ENCODE data around the gene PAM.
A peak's percentile ranks its signal among the peaks of the same experiment; 100 is the strongest.

Gene PAM

DNA sequence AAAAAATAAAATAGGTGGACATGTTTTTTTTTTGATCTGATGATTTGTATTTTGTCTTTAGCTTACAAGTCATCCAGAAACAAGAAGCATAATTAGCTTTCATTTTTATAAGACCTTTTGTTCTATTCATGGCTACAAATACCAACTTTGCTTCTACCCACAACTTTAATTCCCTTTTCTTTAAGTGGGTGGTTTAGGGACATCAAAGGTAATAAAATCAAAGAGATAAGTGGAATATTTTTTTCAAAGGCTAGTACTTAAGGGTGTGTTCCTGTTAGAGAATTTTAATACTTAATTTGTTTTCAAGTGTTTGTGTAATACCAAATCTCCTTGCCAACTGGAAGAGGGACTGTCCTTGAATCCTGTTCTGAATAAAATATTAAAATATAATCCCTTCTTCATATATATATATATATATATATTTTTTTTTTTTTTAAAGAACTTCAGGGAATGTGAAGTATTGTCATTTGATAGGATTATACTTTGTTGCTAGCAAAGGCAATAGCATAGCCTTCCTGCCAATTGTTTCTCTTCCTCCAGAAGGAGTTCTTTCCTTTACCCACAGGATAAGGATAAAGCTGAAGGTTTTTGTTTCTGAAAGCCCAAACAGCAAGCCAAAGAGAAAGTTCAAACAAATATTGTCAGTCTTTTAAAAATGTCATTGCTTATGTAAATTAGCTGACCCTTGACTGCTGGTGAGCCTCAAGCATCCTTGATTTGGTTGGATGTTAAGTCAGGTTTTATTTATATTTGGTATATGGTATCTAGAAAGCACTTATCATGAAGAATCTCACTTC, 108.9 kb downstream of the PAM start:
- DNase-seq = no peak

- no peak for DNase-seq
Measured at GRCh38 chr5:102865171-102865509, 110.0 kb downstream of the PAM start.

DNA sequence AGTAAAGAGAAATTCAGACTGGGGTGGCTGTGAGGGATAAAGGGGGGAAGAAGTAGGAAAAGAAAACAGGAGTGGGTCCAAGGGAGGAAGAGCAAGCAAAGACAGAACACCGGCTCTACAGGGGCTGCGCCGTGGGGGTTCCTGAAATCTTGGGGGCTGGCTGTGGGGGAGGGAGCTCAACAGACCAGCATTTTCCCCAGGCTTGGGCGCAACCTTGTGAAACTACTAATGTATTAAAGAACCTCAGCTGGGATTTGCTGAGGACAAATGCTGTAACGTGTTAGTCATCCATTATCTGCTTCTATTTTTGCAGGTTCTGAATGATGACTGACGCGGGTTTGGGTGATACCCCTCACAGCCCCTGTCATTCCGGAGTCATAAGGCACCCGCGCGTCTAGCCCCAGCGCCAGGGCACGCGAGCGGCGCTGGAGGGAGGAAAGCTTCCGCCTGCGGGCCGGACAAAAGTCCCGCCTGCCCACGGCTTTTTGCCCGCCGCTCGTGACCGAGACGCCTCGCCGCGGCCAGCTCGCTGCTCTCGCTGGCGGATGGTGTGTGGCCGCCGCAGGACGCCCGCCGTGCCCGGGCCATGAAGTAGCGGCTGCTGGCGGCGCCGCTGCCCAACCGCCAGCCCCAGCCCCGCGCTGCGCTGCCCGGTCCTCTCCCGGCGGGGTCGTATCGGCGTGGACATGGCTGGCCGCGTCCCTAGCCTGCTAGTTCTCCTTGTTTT, 110.6 kb downstream of the PAM start:
- DNase-seq = peak; percentile 81

DNA sequence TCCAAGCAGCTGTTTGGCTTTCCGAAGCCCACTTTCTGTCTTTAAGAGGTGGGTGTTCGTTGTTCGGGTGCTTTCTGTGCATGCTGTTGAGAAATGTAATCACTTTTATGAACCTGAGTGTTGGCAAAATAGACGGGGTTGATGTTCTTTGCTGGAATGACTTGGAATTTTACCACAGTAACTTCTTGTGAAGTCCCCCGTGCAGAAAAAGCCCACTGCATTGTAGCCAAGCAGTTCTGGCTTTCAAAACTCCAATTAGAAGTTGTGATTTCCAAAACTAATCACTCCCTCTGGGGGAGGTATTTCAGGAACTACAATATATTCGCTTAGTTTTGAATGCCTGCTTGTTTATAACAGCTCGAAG, 111.1 kb downstream of the PAM start:
- no peak for DNase-seq

GRCh38 chr5:102867992-102868662, 113.0 kb downstream of the PAM start:
- DNase-seq = no peak

DNA sequence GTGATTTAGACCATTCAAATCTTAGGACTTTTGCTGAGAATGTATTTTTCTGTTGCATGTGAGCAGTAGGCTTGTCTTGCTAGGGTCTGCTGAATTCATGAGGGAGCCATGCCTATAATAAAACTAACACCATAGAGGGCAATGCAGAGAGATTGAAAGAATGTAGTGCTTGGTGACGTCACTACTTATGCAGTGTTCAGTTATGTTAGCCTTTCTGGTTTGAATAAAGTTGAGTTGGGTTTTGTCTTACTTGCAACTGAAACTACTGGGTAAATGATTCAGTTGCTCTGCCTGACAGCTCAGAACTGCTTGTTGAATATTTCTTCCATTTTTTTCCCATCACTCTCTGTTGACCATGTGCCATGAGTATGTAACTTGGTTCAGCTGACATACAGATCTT, 114.1 kb downstream of the PAM start:
- no peak for DNase-seq

DNA sequence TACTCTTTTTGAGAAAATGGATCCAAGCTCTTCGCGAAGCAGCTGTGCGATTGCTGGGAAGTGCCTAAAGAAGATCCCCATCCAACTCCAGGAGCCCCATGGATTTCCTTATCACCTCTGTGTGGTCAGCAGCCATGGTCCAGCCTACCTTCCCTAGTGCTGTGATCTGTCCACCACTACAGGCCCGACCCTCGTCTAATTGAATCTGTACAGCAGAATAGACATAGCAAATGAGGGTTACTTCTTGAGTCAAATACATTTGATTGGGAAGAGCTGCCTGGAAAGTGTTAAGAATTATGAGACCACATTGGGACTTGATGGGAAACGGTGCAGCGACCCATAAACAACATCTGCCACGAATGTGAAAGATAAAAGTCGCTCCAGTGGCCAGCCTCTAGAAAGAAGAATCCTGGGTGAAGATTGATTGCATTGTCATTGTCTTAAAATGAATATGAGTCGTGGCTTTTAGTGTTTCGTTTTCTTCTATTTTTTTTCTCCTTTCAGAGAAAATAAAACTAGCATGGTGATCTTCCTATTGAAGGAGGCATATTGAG, 118.4 kb downstream of the PAM start:
- DNase-seq = no peak

DNA sequence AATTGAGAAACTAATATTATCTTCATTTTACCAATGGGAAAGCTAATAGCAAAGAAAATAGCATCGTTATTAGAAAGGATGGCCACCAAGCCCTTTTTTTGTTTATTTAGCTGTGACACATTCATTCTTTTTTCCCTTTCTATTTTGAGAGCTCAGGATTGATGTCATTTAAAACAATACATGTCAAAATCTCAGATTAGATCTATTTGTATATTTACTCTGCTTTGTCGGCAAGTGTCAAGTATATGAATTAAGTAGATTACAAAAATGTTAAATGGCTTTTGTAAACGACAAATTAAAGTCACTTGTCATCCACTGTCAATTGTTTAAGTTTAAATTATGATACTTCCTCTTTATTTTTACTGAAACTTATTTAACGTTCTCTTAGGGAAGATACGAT, 118.9 kb downstream of the PAM start:
- no peak for DNase-seq

DNA sequence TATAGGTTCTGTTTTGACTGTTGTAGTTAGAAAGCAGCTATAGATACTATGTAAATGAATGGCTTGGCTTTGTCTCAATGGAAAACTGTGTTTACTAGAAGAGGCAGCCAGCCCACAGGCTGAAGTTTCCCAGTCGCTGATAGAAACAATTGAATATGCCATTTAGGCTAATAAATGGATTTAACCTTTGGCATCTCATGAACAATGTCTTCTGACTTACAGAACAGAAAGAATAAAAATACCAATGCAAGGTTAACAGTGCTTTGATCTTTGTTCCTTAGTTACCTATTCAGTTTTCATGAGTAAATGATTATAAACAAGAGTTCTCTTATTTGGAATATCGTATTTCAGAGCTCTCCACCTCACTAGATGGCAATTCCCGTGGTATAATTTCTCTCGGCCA, 120.6 kb downstream of the PAM start:
- no peak for DNase-seq

DNA sequence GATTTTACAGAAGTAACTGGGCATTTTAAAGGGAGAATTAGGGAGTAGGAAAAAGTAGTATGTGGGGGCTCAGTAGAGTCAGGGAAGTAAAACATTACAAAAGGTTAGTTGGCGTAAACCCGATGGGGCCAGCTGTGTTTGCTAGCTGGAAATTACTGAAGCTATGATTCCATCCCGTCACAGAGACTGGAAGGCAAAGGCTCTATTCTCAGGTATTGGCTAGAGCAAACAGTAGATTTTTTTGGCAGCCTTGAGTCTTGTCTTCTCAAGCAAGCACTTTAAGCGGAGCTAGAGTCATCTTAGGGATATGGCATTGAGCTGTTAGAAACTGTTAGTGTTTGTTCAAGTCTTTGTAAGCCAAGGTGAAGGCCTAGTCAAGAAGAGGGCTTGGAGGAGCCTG, 121.5 kb downstream of the PAM start:
- DNase-seq = no peak

GRCh38 chr5:102879741-102880140, 124.6 kb downstream of the PAM start:
- no peak for DNase-seq

GRCh38 chr5:102886586-102886985, 131.5 kb downstream of the PAM start:
- no peak for DNase-seq

DNA sequence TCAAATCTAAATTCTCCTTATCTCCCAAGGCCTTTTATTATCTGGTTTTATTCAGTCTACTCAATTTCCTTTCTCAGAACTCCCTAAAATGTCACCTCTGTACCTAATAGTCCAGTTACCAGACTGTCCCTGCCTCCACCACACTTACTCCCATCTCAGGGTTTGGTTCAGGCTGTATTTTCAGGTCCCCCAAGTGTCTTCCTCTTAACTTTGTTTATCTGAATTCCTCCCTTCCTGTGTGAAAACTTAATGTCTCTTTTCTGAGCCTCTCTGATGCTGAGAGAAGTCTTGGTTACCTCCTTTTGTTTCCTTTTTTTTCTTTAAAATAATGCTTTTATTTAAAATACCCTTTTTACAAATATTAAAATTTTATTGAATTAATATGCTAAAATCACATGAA, 133.4 kb downstream of the PAM start:
- no peak for DNase-seq

DNA sequence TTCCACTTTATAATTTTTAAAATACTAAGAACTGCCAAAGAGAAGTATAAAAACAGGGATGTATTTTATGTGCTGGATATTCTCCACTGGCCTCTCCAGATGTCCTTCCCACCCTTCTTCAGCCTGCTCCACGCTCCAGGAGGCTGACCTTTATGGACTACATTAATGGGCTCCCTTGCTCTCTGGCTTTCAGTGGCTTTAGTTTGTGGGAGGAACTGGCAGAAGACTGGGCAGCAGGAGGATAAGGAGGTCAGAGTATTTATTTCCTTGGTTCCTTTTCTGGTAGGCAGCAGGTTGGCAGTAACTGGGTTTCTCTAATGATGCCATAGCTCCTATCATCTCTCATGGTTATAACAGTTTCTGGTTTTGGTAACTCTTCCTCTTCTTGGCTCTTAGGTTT, 133.9 kb downstream of the PAM start:
- DNase-seq = no peak

GRCh38 chr5:102890133-102890532, 135.0 kb downstream of the PAM start:
- DNase-seq = no peak

DNA sequence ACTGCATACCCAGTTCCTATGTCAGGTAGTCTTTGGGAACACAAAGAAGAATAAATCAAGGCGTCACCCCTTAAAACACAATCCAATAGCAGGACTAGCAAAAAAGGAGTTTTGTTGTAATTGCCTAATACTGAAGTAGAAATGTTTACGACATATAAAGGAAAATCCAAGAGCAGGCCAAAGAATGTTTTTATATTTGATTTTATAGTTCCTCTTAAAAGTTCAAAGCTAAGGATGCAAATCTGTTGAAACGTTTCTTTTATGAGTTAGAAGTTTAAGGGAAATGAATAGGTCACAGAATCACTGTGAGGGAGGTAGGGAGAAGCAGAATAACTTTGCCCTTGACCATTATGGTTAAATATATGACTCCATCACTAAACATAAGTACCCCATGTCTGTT, 136.1 kb downstream of the PAM start:
- DNase-seq = no peak

- no peak for DNase-seq
Measured at GRCh38 chr5:102893942-102894341, 138.8 kb downstream of the PAM start.

- no peak for DNase-seq
Measured at GRCh38 chr5:102895234-102895633, 140.1 kb downstream of the PAM start.

DNA sequence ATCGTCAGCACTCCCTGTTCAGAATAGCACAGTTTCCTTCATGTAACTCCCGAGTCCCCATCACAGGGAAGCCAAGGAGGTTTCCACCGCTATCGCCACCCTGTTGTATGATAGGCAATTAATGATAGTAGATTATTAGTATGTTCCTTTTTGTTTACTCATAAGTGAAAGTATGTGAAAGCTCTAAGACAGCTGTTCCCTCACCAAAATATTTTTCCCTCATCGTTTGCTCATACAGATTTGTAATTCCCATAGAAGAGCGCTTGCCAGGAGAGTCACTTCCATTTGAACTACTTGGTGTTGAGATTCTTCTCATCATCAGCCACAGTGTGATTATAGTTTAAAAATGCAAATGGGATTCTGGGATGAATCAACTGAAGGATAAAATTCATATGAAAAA, 140.9 kb downstream of the PAM start:
- no peak for DNase-seq

- DNase-seq = no peak
Measured at GRCh38 chr5:102901424-102902134, 146.5 kb downstream of the PAM start.

GRCh38 chr5:102902135-102902448, 147.0 kb downstream of the PAM start:
- DNase-seq = no peak

DNA sequence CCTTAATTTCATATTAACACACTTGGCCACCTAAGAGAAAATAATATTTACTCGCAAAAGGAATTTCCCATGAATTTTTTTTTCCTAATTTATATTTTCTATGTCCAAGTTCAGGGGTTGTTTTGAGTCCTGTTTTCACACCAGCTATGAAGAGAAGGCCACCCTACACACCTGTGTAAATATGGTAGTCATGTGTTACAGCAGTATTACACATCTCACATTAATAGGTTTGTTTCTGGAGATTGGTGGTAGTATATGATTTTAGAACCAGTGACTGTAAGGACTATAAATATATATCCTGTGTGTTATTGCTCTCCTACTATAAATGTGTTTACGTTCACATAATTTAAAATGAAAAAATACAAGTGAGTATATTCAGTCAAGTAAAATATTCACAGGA, 147.5 kb downstream of the PAM start:
- DNase-seq = no peak

DNA sequence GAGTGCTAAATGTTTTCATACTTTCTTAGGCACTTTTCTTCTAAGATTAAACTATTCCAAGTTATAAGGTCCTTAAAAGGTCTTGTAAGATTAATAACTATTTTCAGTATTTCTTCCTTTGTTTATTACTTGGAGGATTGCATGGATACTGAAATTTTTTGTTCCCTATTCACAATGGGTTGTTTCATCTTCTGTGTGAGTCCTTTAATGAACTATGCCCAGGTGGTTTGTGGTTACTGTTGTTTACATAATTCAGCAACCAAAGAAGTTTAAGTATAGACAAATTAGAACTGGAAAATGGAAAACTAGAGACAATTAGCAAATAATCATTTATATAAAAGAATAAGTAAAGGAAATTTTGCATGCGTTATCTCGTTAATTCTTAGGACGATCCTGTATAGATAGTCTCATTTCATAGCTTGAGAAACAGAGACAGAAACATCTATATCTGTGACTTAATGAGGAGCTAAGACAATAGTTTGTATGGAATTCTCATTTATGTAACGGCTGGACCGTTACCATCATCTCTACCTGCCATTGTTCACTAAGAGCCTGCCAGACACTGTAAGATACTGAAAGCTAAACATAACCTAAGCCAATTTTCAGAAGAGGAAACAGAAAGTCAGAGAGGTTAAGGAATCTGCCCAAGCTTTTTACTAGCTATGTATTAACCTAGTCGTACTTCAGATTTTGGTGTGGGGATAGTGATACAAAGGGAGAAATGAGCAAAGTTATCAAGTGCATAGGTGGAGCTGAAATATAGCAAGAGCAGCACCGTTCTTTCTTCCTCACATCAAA, 148.2 kb downstream of the PAM start:
- DNase-seq = no peak
